ENCODE data around the gene TOX2. TPM values are rescaled to one million over a fixed set of nuclear protein-coding genes. Genes with fewer than 3 reads are reported as not detected.
A peak's percentile ranks its signal among the peaks of the same experiment; 100 is the strongest.

Gene TOX2
- total RNA-seq, 6 experiments from 2014 or later = 1.5 to 5.0 (median 2.2) TPM

DNA sequence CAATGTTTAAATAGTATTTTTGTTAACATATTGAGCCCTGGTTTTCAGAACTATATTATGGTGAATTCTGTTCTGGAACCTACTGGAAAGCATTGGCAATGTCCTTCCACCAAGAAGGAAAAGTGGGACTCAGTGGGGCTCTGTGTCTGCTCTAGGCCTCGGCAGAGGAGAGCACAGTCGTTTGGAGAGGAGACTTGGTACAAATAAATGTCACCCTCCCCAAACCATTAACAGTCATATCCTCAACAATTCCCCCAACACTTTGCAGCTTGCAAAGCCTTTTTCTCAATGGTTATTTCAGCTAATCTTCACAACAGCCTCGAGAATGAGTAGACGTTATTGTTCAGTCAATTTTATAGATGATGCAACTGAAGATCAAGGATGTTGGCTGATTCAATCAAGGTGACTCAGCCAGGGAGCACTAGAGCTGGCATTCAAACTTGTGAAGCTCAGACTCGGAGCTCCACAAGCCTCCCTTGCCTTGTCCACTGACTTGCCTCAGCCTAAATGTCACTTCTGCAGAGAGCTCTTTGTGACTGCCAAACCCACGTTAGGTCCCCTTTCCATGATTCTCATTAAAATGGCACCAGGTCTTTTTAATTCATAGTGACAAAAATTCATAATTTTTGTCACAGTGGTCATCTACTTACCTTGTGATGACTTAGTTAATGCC, 60.6 kb downstream of the TOX2 start:
- H3K27me3 ChIP-seq = no peaks in the 10 kb centered on the region
- intact Hi-C loops (cut with DNase I) = no loop called here
- DNase-seq = no peak
- no peaks in the 10 kb centered on the region for H3K36me3 ChIP-seq
- TF ChIP-seq, protein P1, sequence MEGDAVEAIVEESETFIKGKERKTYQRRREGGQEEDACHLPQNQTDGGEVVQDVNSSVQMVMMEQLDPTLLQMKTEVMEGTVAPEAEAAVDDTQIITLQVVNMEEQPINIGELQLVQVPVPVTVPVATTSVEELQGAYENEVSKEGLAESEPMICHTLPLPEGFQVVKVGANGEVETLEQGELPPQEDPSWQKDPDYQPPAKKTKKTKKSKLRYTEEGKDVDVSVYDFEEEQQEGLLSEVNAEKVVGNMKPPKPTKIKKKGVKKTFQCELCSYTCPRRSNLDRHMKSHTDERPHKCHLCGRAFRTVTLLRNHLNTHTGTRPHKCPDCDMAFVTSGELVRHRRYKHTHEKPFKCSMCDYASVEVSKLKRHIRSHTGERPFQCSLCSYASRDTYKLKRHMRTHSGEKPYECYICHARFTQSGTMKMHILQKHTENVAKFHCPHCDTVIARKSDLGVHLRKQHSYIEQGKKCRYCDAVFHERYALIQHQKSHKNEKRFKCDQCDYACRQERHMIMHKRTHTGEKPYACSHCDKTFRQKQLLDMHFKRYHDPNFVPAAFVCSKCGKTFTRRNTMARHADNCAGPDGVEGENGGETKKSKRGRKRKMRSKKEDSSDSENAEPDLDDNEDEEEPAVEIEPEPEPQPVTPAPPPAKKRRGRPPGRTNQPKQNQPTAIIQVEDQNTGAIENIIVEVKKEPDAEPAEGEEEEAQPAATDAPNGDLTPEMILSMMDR (IDR thresholded peaks at IDR 0.05) = no peak
- TF ChIP-seq POLR2A (IDR thresholded peaks at IDR 0.05) = no peak
- no peak overlapping the region for H3K27ac ChIP-seq
- H3K4me3 ChIP-seq = no peak overlapping the region
- WGBS (ENCODE audit: insufficient coverage, low coverage, low lambda C conversion rate, missing lambda C conversion rate) = 66% methylated on average over 5 of the region's 6 CpGs
- no peak for ATAC-seq
- no peaks in the 10 kb centered on the region for H3K4me1 ChIP-seq
- H3K9me3 ChIP-seq = no peaks in the 10 kb centered on the region

DNA sequence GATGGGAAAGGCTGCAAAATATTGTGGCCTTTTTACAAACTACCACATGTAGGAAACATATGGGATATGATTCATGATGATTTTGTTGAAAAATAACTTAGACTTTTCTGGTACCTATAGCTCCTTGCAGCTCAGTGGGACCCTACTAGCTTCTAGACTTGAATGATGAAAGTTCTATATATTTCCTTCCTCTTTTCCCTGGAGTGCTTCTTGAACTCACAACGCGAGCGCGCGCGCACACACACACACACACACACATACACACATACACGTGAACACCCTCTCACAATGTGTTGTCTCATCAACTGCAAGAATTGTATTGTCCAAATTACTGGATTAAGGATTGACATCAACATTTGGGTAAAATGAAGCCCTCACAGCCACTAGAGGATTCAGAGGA, 61.9 kb downstream of the TOX2 start:
- ATAC-seq (peak in 1 of 4 donors; percentile 25), DNase-seq (no peak)
- Histone ChIP-seq H3K27me3 (no peaks in the 10 kb centered on the region), H3K9me3 (no peaks in the 10 kb centered on the region), H3K36me3 (no peaks in the 10 kb centered on the region), H3K4me1 (no peaks in the 10 kb centered on the region), H3K4me3 (no peak overlapping the region), H3K27ac (no peak overlapping the region)
- 67% methylated on average over 6 of the region's 7 CpGs for WGBS (ENCODE audit: insufficient coverage, low coverage, low lambda C conversion rate, missing lambda C conversion rate)
- TF ChIP-seq, protein P1 (IDR thresholded peaks at IDR 0.05) = no peak
- TF ChIP-seq POLR2A (IDR thresholded peaks at IDR 0.05) = no peak
- intact Hi-C loops (cut with DNase I) = no loop called here

DNA sequence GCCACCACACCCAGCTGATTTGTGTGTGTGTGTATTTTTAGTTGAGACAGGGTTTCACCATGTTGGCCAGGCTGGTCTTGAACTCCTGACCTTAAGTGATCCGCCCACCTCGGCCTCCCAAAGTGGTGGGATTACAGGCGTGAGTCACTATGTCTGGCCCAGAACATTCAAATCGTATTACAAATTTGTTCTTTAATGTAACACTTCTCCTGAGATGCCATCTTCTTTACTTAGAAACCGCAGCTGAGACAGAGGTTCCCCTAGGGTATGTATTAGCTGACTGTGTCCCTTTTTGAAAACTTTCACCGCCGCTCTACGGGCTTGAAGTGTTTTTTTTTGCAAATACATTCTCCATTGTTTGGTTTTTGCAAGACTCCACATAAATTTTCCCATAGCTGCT, 62.6 kb downstream of the TOX2 start:
- ATAC-seq (no peak), DNase-seq (no peak)
- TF ChIP-seq, protein P1 (IDR thresholded peaks at IDR 0.05) = no peak
- no peak for TF ChIP-seq POLR2A (IDR thresholded peaks at IDR 0.05)
- H3K36me3 ChIP-seq = no peaks in the 10 kb centered on the region
- H3K4me1 ChIP-seq = no peaks in the 10 kb centered on the region
- no peak overlapping the region for H3K27ac ChIP-seq
- intact Hi-C loops (cut with DNase I) = no loop called here
- 78% methylated on average over 6 of the region's 8 CpGs for WGBS (ENCODE audit: insufficient coverage, low coverage, low lambda C conversion rate, missing lambda C conversion rate)
- no peak overlapping the region for H3K4me3 ChIP-seq
- no peaks in the 10 kb centered on the region for H3K9me3 ChIP-seq
- H3K27me3 ChIP-seq = no peaks in the 10 kb centered on the region

DNA sequence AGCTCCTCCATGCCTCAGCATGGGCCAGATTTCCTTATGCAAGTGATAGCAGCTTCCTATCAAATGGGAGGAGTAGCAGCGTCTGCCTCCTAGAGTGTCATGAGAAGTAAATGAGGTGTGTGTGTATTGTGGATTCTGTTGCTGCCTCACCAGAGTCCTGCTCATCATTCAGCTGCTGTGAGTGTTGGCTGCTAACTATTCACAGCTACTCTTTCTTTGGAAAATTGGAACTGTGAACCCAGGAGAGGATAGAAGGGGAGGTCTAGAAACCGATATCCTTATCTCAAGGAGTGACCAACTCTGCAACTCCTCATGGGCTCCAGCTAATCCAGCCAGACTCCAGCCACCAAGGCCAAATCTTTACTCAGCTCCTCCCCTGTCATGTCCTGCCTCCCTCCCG, 63.3 kb downstream of the TOX2 start:
- ATAC-seq = no peak
- WGBS (ENCODE audit: insufficient coverage, low coverage, low lambda C conversion rate, missing lambda C conversion rate) = 63% methylated on average over 2 of the region's 3 CpGs

More for the DNA sequence above, 63.3 kb downstream of the TOX2 start:
- H3K4me1 ChIP-seq = no peaks in the 10 kb centered on the region
- no peak for DNase-seq
- intact Hi-C loops (cut with DNase I) = no loop called here
- H3K4me3 ChIP-seq = no peak overlapping the region
- no peaks in the 10 kb centered on the region for H3K9me3 ChIP-seq
- no peak overlapping the region for H3K27ac ChIP-seq
- H3K36me3 ChIP-seq = no peaks in the 10 kb centered on the region
- TF ChIP-seq POLR2A (IDR thresholded peaks at IDR 0.05) = no peak
- TF ChIP-seq, protein P1 (IDR thresholded peaks at IDR 0.05) = no peak
- no peaks in the 10 kb centered on the region for H3K27me3 ChIP-seq
